Measurements from ENCODE around the gene IVD.

The IVD gene

DNA sequence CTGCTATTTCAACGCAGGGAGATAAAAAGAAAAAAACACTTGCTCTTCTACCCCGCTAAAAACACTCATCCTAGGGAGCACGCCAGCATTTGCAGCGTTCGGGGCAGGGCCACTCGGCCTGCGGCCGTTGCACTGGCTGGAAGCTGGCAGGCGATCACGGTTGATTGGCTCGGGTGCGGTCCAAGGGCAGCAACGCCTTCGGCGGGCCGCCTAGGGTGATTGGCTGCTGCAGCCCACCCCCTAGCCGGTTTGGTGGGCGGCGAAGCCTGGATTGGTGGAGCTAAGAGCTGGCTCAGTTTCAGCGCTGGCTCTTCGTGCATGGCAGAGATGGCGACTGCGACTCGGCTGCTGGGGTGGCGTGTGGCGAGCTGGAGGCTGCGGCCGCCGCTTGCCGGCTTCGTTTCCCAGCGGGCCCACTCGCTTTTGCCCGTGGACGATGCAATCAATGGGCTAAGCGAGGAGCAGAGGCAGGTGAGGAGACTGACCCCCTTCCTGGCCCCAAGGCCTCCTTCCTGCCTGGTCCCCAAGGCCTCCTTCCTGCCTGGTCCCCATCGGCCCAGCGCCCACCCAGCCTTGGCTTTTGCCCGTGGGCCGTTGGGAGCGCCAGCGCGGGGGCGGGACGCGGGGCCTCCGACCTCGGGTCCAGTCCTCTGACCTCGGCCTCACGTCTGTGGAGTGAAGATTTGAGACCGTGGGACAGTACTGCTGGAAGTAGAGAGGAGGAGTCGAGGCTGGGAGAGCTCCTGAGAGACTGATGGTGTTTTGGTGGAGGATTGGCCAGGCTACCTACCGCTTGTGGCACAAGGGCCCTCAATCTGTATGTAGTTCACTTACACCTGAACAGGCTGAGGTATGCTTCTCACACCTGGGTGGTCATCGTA is at the start of gene IVD:
Gene IVD, plus strand, starts transcription at position 295 of the 881 bp plus-strand sequence. Its CDS starts 33 bp downstream, at position 328.
- DNase-seq = peak; percentile 91

DNA sequence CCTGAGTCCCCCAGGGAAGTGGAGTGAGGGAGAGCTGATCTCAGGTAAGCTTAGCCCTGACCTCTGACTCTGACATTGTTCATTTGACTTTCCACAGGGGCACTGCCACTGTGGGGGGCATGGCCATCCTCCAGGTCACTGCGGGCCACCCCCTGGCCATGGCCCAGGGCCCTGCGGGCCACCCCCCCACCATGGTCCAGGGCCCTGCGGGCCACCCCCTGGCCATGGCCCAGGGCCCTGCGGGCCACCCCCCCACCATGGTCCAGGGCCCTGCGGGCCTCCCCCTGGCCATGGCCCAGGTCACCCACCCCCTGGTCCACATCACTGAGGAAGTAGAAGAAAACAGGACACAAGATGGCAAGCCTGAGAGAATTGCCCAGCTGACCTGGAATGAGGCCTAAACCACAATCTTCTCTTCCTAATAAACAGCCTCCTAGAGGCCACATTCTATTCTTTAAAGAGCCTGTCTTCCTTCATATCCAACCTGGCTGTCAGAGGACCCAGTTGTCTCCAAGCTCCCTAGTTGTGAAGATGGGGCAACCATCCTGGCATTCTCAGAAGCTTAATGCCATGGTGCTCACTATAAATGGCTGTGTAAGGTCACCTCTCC is 49.5 kb upstream of the IVD start:
- DNase-seq = no peak

DNA sequence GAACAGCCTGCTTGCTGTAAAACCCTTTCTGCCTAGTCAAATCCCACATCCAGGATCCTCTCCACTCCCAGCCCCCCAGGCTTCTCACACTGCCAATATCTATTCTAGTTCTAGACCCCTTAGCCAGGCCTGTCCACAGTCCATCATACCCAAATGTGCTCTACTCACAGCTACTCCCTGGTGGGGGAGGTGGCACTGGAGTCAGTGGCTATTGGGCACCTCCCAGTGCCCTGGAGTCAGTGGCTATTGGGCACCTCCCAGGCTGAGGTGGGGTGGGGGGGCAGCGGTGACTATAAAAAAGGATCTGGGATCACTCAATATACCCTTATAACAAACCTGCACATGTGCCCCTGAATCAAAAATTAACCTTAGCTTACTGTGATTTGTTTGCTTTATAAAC is 48.3 kb upstream of the IVD start:
- no peak for DNase-seq

DNA sequence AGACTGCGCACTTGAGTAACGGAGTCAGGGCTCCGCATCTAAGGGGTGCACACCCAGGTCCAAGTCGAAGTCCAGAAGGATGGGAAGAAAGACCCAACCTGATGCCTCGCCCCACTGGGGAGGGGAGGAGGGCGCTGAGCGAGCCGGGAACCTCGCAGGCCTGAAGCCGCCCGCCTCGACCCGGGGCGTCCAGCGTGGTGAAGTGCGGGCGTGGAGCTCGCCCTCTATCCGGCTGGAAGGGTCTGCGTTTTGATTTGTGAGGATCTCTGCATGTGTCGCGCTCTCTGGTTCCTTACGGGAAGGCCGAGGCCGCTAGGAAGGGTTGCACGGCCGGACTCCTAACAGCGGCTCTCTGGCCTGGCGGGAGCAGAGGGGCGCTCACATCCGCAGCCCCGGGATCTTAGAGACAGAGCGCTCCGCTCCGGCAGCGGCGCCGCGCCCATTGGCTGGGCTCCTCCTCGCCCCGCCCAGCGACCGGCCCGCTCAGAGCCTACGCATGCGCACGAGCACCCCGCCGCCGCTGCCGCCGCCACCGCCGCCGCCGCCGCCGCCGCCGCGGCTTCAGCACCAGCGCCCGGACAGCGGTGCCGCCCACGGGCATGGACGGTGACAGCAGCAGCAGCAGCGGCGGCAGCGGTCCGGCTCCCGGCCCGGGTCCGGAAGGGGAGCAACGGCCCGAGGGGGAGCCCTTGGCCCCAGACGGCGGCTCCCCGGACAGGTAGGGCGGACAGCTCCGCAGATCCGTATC is 47.7 kb upstream of the IVD start, which contains the start of gene DISP2:
Gene DISP2, plus strand, starts transcription at position 497 of the 748 bp plus-strand sequence. Its CDS starts 103 bp downstream, at position 600.
- DNase-seq = peak; percentile 84

DNA sequence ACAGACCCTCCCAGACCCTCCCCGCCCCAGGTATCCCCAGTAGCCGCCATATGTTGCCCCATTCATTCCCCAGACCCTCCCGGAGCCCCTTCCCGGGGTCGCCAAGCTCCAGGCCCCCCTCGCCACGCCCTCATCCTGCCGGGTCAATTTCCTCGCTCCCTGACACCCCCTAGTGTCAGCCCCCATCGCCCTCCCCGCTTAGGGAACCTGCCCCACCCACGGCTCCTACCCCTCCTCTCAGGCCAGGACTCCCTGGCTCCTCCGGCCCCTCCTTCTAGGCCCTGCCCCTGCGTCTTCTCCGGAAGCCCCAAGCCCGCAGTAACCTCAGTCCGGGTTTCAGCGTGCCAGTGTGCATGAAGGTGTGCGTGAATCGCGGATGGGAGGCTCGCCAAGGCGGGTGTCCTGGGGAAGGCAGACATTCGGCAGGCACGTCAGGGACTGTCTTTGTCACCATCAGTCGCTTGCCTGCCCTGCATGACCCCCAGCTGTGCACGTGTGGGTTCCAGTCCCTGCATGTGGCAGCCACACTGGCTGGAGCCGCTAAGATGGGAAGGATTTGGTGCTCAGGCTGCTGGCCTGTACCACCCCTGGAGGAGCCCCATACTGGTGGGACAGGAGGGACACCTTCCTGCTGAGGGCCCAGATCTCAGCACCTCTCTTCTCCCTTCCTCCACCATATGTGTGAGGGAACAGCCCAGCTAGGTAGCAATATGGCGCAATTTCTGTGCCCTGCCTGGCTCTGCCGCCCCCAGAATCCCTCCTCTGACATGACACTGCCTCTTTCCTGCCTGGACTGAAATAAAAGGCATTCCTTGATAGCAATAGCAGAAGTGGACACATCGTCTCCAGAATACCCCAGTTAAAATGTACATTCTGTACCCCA is 46.9 kb upstream of the IVD start:
- DNase-seq = peak; percentile 40

DNA sequence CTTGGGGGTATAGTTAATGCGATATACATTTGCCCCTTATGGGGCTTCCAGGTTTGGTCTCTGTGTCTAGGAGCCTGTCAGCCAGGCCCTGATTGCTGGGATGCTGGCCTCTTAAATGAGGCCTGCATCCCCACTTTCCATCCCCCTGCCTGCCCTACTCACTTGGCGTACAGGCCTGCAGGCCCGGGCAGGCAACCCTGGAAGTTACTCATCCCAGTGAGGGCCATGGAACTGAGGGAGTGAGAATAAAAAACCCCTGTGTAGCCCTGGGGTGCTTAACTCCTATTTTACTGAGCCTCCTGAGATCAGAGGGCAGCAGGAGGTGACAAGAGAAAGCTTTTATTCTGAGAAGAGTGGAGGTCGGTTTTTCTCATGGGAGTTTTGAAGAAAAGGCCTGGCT is 45.6 kb upstream of the IVD start:
- DNase-seq = no peak

DNA sequence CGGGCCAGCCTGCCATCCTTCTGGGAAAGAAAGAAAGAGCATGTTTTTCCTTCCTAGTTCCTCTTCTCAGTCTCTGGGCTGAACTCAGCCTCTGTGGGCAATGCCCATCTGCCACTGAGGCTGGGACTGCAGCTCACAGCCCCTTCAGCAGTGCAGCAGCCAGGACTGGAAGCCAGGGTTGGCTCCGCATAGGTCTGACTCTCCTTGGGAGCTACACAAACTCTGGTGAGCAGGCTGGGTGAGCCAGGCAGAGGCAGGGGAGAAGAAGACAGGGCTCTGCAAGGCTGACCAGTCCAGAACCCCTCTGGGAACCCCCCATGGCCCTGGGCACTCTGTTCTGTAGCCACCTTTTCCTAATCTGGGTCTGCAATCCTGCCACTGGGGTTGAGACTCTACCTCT is 44.0 kb upstream of the IVD start:
- no peak for DNase-seq

DNA sequence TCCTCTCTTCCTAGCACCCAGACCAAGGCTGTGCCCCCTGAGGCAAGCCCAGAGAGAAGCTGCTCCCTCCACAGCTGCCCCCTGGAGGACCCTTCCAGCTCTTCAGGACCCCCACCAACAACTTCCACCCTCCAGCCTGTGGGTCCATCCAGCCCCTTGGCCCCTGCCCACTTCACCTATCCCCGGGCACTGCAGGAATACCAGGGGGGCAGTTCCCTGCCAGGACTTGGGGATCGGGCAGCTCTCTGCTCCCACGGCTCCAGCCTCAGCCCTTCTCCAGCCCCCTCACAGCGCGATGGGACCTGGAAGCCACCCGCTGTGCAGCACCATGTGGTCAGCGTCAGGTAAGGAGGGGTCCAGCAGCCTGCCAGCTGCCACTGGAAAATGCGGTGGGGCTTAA is 42.0 kb upstream of the IVD start:
- no peak for DNase-seq

DNA sequence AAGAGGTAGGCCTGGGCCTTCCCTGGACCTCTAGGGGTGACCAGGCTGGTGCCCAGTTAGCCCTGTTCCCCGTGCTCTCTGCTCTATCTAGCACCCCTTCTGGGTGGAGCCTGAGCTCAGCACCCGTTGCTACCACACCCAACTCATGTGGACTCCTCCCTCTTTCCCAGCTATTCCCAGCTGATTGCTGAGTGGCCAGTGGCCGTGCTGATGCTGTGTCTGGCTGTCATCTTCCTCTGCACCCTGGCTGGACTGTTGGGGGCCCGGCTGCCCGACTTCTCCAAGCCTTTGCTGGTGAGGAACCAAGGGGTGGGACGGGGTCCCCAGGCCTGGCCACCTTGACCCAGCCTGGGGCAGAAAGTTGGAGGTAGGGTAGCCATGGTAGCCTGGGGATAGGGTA is 41.3 kb upstream of the IVD start:
- DNase-seq = no peak

DNA sequence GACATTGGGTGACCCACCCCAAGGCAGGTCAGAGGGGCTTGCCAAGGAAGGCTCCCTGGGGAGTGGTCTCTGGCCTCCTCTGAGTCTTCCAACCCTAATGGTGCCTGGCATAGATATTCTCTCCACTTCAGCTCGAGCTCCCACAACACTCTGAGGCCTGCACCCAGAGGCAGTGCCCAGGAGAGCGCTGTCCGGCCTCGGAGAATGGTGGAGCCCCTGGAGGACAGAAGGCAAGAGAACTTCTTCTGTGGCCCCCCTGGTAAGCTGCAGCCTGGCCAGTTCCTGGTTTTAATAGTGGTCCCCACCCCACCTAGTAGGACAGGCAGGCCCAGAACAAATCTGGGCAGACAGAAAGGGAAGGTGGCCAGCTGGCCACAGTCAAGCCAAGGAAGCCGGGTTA is 40.6 kb upstream of the IVD start:
- DNase-seq = no peak

DNA sequence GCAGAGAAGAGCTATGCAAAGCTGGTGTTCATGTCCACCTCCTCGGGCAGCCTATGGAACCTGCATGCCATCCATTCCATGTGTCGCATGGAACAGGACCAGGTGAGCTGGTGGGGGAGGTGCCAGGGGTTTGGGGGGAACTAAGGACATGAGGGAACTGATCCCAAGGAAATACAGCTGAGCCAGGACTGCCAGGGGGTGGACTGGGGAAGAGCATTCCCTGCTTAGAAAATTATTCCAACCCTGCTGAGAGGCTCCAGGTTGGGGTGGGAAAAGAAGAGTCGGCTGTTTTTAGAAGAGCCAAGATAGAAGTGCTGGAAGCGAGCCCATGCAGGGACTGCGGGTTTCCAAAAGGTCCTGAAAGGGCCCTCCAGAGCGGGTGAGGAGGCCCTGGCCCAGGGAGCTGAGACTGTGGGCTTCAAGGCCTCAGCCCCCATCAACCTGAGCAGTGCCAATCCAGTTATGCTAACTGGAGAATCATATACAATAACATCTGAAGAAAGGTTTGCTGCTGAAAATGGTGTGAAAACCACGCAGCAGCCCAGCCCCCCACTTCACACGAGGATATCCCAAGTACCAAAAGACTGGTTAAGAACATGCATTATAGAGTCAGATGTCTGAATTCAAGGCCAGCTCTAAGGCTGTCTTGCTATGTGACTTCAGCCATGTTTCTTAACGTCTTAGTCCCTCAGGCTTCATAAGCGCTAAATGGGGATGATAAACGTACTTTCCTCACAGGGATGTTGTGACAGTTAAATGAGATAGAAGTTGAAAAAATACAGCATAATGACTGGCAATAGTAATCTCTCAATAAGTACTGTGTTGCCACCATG is 39.8 kb upstream of the IVD start:
- DNase-seq = no peak

DNA sequence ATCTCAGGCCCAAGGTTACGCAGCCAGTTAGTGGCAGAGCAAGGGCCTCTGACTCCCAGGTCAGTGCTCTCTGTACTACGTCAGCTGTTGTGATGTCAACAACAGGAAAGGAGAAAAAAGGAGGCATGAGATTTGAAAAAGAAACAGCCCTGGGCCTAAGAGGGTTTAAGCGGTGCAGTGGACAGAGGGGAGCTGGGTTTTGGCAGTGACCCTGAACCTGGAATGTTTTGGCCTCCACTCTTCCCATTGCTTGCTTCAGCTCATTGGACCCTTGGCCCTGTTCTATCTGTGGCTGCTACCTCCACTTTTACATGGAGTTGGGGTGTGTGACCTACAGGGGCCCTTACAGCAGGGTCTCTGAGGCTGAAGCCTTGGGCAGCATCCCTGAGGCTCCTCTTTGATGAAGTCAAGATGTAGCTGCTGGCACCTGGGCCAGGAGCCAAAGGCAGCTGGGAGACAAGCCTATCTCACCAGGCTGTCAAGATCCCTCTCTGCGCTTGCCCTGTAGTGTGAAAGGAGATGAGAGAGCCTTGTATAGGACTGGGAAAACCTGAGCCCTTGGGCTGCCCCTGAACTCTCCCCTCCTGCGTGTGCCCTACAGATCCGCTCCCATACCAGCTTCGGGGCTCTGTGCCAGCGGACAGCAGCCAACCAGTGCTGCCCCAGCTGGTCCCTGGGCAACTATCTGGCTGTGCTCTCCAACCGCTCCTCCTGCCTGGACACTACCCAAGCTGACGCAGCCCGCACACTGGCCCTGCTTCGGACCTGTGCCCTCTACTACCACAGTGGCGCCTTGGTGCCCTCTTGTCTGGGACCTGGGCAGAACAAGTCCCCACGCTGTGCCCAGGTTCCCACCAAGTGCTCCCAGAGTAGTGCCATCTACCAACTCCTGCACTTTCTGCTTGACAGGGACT is 38.9 kb upstream of the IVD start:
- DNase-seq = no peak

DNA sequence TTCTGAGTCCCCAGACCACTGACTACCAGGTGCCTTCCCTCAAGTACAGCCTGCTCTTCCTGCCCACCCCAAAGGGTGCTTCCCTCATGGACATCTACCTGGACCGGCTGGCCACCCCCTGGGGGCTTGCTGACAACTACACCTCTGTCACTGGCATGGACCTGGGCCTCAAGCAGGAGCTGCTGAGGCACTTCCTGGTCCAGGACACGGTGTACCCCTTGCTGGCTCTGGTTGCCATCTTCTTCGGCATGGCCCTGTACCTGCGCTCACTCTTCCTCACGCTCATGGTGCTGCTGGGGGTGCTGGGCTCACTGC is 38.3 kb upstream of the IVD start:
- no peak for DNase-seq

DNA sequence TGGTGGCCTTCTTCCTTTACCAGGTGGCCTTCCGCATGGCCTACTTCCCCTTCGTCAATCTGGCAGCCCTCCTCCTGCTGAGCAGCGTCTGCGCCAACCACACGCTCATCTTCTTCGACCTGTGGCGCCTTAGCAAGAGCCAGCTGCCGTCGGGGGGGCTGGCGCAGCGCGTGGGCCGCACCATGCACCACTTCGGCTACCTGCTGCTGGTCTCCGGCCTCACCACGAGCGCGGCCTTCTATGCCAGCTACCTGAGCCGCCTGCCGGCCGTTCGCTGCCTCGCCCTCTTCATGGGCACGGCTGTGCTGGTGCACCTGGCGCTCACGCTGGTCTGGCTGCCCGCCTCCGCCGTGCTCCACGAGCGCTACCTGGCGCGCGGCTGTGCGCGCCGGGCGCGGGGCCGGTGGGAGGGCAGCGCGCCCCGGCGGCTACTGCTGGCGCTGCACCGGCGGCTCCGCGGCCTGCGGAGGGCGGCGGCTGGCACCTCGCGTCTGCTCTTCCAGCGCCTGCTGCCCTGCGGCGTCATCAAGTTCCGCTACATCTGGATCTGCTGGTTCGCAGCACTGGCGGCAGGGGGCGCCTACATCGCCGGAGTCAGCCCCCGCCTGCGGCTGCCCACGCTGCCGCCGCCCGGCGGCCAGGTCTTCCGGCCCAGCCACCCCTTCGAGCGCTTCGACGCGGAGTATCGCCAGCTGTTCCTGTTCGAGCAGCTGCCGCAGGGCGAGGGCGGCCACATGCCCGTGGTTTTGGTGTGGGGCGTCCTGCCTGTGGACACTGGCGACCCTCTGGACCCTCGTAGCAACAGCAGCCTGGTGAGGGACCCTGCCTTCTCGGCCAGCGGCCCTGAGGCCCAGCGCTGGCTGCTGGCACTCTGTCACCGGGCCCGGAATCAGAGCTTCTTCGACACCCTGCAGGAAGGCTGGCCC is 37.6 kb upstream of the IVD start:
- peak; percentile 82 for DNase-seq

DNA sequence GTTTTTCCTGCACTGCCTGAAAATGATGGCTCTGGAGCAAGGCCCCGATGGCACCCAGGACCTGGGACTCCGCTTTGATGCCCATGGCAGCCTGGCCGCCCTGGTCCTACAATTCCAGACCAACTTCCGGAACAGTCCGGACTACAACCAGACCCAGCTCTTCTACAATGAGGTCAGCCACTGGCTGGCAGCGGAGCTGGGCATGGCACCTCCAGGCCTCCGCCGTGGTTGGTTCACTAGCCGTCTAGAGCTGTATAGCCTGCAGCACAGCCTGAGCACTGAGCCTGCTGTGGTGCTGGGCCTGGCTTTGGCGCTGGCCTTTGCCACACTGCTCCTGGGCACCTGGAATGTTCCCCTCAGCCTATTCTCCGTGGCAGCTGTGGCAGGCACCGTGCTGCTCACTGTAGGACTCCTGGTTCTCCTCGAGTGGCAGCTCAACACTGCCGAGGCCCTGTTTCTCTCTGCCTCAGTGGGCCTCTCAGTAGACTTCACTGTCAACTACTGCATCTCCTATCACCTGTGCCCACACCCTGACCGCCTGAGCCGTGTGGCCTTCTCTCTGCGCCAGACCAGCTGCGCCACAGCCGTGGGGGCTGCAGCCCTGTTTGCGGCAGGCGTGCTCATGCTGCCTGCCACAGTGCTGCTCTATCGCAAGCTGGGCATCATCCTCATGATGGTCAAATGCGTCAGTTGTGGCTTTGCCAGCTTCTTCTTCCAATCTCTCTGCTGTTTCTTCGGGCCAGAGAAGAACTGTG is 36.7 kb upstream of the IVD start:
- no peak for DNase-seq

DNA sequence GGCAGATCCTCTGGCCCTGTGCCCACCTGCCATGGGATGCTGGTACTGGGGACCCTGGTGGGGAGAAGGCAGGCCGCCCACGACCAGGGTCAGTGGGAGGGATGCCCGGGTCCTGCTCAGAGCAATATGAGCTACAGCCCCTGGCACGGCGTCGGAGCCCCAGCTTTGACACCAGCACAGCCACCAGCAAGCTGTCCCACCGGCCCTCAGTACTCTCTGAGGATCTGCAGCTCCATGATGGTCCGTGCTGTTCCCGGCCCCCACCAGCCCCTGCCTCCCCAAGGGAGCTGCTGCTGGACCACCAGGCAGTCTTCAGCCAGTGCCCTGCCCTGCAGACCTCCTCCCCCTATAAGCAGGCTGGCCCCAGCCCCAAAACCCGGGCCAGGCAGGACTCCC is 36.1 kb upstream of the IVD start:
- no peak for DNase-seq

DNA sequence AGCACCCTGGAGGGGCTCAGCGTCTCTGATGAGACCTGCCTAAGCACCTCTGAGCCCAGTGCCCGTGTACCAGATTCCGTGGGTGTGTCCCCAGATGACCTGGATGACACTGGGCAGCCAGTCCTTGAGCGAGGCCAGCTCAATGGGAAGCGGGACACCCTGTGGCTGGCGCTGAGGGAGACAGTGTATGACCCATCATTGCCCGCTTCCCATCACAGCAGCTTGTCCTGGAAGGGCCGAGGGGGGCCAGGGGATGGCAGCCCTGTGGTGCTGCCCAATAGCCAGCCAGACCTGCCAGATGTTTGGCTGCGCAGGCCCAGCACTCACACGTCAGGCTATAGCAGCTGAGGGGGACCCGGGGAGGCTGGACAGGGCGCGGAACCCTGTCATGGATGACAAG is 35.6 kb upstream of the IVD start:
- DNase-seq = no peak

DNA sequence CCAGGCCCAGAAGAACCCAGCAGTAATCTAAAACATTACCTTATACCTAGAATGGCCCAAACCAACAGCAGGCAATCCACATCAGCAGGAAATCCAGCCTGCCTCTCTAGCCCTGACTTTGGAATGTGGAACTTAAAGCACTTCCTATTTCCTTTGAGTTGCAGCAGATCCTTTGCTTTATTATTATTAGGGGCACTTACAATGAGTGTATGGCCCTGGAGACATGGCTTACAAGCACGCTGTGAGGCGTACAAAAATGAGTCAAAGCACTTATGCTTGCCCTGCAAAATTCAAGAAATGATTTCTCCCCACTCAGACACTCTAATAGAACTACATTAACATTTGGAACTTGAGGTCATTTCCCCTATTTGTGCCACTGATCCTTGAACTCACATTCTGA is 32.6 kb upstream of the IVD start:
- DNase-seq = no peak

DNA sequence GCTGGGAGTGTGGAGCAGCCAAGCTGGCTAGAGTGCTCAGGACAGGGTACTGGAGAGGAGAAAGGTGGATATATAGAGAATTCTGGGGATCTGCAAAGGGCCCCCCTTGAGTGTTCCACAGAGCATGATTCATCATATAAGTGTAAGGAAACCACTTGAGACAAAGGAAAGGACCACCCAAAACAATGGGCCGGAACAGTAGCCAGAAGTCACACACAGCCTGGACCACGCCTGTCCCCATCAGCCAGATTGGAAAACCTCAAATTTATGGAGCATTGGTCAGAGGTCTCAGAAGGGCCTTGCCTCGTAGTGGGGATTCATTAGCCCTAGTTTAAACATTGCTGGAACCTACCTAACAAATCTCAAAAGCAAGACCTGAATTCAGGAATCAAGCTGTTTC is 28.0 kb upstream of the IVD start:
- no peak for DNase-seq

Data from activated gamma-delta T cell treated with Interleukin-2 at 50 U/mL for 16 hours (primary cell).